ENCODE measurements around the gene SLC25A19. TPM values are rescaled to one million over a fixed set of nuclear protein-coding genes. Genes with fewer than 3 reads are reported as not detected.

SLC25A19 gene
- total RNA-seq, 1 experiment from 2014 or later, result 29.0 TPM

DNA sequence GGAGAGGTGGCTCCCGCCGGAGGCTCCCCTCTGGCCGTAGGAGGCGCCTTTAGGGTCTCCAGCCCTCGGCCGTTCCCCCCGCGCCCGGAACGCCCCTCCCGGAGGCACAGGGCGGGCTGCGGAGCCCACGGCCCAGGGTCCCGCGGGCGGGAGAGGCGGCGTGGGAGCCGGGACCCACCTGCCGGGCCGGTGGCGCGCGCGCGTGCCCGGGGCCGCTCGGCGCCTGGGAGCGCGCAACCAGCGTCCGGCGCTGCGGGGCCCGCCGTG is 18.3 kb downstream of the SLC25A19 start, which contains the start of gene MIF4GD:
MIF4GD (minus strand) TSS at position 266 of the 267 bp plus-strand sequence. CDS start 1,036 bp downstream, outside the sequence.
- TF ChIP-seq, protein P1, sequence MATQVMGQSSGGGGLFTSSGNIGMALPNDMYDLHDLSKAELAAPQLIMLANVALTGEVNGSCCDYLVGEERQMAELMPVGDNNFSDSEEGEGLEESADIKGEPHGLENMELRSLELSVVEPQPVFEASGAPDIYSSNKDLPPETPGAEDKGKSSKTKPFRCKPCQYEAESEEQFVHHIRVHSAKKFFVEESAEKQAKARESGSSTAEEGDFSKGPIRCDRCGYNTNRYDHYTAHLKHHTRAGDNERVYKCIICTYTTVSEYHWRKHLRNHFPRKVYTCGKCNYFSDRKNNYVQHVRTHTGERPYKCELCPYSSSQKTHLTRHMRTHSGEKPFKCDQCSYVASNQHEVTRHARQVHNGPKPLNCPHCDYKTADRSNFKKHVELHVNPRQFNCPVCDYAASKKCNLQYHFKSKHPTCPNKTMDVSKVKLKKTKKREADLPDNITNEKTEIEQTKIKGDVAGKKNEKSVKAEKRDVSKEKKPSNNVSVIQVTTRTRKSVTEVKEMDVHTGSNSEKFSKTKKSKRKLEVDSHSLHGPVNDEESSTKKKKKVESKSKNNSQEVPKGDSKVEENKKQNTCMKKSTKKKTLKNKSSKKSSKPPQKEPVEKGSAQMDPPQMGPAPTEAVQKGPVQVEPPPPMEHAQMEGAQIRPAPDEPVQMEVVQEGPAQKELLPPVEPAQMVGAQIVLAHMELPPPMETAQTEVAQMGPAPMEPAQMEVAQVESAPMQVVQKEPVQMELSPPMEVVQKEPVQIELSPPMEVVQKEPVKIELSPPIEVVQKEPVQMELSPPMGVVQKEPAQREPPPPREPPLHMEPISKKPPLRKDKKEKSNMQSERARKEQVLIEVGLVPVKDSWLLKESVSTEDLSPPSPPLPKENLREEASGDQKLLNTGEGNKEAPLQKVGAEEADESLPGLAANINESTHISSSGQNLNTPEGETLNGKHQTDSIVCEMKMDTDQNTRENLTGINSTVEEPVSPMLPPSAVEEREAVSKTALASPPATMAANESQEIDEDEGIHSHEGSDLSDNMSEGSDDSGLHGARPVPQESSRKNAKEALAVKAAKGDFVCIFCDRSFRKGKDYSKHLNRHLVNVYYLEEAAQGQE (IDR thresholded peaks at IDR 0.05; ENCODE audit: insufficient read depth in 1 of 2, low read depth in 2 of 2, low read length in 1 of 2), result no peak
- TF ChIP-seq SIN3A (IDR thresholded peaks at IDR 0.05; ENCODE audit: borderline replicate concordance, insufficient read depth, low read depth, low read length), result no peak
- TF ChIP-seq POLR2AphosphoS5 (IDR thresholded peaks at IDR 0.05; ENCODE audit: low read depth, low read length), result no peak; the same call in 1 of the 2 replicates
- no peak for TF ChIP-seq CTCF (IDR thresholded peaks at IDR 0.05)
- no peak for TF ChIP-seq TCF7L2 (IDR thresholded peaks at IDR 0.05; ENCODE audit: low read depth, low read length)
- DNase-seq (ENCODE audit: low read depth, low spot score) (no peak), ATAC-seq (no peak)
- H3K4me1 ChIP-seq (ENCODE audit: control insufficient read depth, insufficient read depth, low read length), result peaks cover 41% of the 10 kb centered on the region
- ChIA-PET POLR2A (interaction anchor here (0.6 to 1.9 kb wide), 5 partner anchors 9 to 443 kb away, joined by 4 to 14 read pairs (median 6); partner anchors contain the start of genes MRPS7 and SLC25A19), CTCF (interaction anchor here (0.6 to 2.3 kb wide), 14 partner anchors 8 to 446 kb away, joined by 3 to 21 read pairs (median 4); partner anchors contain the start of genes GGA3, GRB2, MRPS7 and SLC25A19)
- intact Hi-C loops (cut with micrococcal nuclease; ENCODE audit: unreplicated experiment), result no loop called here
- H3K27ac ChIP-seq (ENCODE audit: low read length), result peak within 1 kb of the TSS; percentile 88
- no peaks in the 10 kb centered on the region for H3K36me3 ChIP-seq (ENCODE audit: control insufficient read depth, insufficient read depth, low read length)
- no peaks in the 10 kb centered on the region for H3K9me3 ChIP-seq (ENCODE audit: control insufficient read depth, insufficient read depth, low read depth, low read length)
- peak within 1 kb of the TSS; percentile 81 to 93 for H3K4me3 ChIP-seq (ENCODE audit: low read depth in 2 of 2, low read length in 2 of 2)
- in situ Hi-C loops (cut with HindIII; ENCODE audit: low pct_unique_long_range_greater_than_20kb, low sequenced_read_pairs), result no loop called here
- H3K27me3 ChIP-seq (ENCODE audit: control insufficient read depth, insufficient read depth, low read length), result no peaks in the 10 kb centered on the region
- BruUV-seq (replicated peaks), result no TSS peak

DNA sequence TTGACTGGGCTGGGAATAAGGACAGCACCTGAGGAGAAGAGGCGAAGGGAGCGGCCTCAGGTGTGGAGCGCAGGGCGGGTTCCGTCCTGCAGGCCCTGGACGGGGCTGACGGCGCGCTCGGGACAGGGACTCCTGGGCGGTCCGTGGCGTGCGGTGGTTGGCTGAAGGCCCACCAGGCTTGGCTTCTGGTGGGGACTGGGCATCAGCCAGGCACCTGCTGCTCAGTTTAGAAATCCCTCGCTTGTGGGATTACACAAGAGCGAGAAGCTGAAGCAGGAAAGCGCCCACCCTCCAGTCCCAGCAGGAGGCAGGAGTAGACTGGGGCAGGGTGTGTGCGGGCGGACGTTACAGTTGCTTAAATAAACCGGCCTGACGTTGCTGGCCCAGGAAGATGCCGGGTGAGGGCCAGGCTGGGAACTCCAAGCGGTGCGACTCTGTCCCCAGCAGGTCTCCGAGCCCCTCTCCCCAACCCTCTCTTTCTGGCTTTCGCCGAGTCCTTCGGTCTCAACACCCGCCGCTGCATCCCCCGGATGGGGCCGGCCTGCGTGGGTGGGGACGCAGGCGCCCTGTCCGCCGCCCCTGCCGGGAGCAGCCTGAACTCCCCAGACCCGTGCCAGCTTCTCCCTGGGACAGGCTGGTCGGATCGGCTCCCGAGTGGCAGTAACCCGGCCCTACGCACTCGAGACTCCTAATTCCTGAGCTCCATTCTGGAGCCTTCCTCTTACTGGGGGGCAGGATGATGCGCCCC is 18.8 kb downstream of the SLC25A19 start:
- Histone ChIP-seq H3K4me3 (ENCODE audit: low read depth in 2 of 2, low read length in 2 of 2) (peak overlapping the region; percentile 81 to 93), H3K36me3 (ENCODE audit: control insufficient read depth, insufficient read depth, low read length) (no peaks in the 10 kb centered on the region), H3K27me3 (ENCODE audit: control insufficient read depth, insufficient read depth, low read length) (no peaks in the 10 kb centered on the region), H3K27ac (ENCODE audit: low read length) (peak overlapping the region; percentile 88), H3K9me3 (ENCODE audit: control insufficient read depth, insufficient read depth, low read depth, low read length) (no peaks in the 10 kb centered on the region), H3K4me1 (ENCODE audit: control insufficient read depth, insufficient read depth, low read length) (peaks cover 41% of the 10 kb centered on the region)
- peak; percentile 72 for ATAC-seq
- POLR2A ChIA-PET, result interaction anchor here (0.6 to 1.9 kb wide), 5 partner anchors 8 to 444 kb away, joined by 4 to 14 read pairs (median 6); partner anchors contain the start of genes MRPS7 and SLC25A19
- DNase-seq (ENCODE audit: low read depth, low spot score), result peak; percentile 35
- in situ Hi-C loops (cut with HindIII; ENCODE audit: low pct_unique_long_range_greater_than_20kb, low sequenced_read_pairs), result no loop called here
- CTCF ChIA-PET, result interaction anchor here (0.5 to 2.3 kb wide), 15 partner anchors 8 to 446 kb away, joined by 3 to 21 read pairs (median 4); partner anchors contain the start of genes GGA3, GRB2, MRPS7 and SLC25A19
- TF ChIP-seq, protein P1 (IDR thresholded peaks at IDR 0.05; ENCODE audit: insufficient read depth in 1 of 2, low read depth in 2 of 2, low read length in 1 of 2), result no peak
- TF ChIP-seq POLR2AphosphoS5 (IDR thresholded peaks at IDR 0.05; ENCODE audit: low read depth, low read length), result peak; percentile 47
- no peak for TF ChIP-seq CTCF (IDR thresholded peaks at IDR 0.05)
- 0 out of 2 replicates have a peak, but pooled peaks have one; percentile 59 for TF ChIP-seq SIN3A (IDR thresholded peaks at IDR 0.05; ENCODE audit: borderline replicate concordance, insufficient read depth, low read depth, low read length)
- peak; percentile 36; the same call in 1 of the 2 replicates for TF ChIP-seq TCF7L2 (IDR thresholded peaks at IDR 0.05; ENCODE audit: low read depth, low read length)
- intact Hi-C loops (cut with micrococcal nuclease; ENCODE audit: unreplicated experiment), result no loop called here
- BruUV-seq (replicated peaks), result no TSS peak
